Transverse colon (tissue), 4 donors: ENCODE data around the gene FAM117B. TPM values are rescaled to one million over a fixed set of nuclear protein-coding genes. Genes with fewer than 3 reads are reported as not detected.
"Not testable (repeated sequence)": the region's sequence is repeated elsewhere in the genome, so short reads cannot be mapped to it uniquely, and the experiment has no call there.

Experiments used
- DNase-seq: peaks from one replicate; pipeline ENCODE4 v3.0.0-alpha.2; 2019
- H3K27ac ChIP-seq, 4 donors: fragments of 200-600 bp; sonication (generic); 2 replicates each; pipeline ENCODE4 v1.5.1; 2016 to 2018; ENCODE audit warnings: inconsistent platforms in 4 of 4
- H3K27me3 ChIP-seq: fragments of 200-600 bp; sonication (generic); 2 replicates; pipeline ENCODE4 v1.5.1; 2017; ENCODE audit warnings: inconsistent platforms
- H3K36me3 ChIP-seq, 4 donors: fragments of 200-600 bp; sonication (generic); 2 replicates each; pipeline ENCODE4 v1.5.1; 2017 to 2019; ENCODE audit warnings: inconsistent platforms in 4 of 4
- H3K4me1 ChIP-seq, 4 donors: fragments of 200-600 bp; sonication (generic); 2 replicates each; pipeline ENCODE4 v1.5.1; 2017 to 2020; ENCODE audit warnings: inconsistent platforms in 4 of 4
- H3K4me3 ChIP-seq, 4 donors: fragments of 200-600 bp; sonication (generic); 1 replicate in 1 of 4; 2 replicates in 3 of 4; pipeline versions ENCODE4 v1.5.1 to v1.6.1; 2017 to 2019; ENCODE audit warnings: inconsistent platforms in 4 of 4
- H3K9me3 ChIP-seq, 2 donors: fragments of 200-600 bp; sonication (generic); 2 replicates each; pipeline ENCODE4 v1.5.1; 2017 to 2019; ENCODE audit warnings: inconsistent platforms in 2 of 2
- CTCF ChIP-seq, 5 experiments: fragments of 200-600 bp in 3 of 5; fragments of 450-650 bp in 2 of 5; sonication (generic) in 3 of 5; IDR thresholded peaks; 1 replicate in 2 of 5; 2 replicates in 3 of 5; pipeline ENCODE4 v1.5.1; 2016 to 2017; ENCODE audit warnings: antibody characterized with exemption in 5 of 5, inconsistent platforms in 3 of 5, mild to moderate bottlenecking in 2 of 5, moderate library complexity in 1 of 5
- EP300 ChIP-seq: sonication (generic); formaldehyde crosslinking; IDR thresholded peaks from one replicate; pipeline ENCODE4 v1.6.1; 2017; ENCODE audit warnings: antibody characterized with exemption, low read depth
- POLR2A ChIP-seq: fragments of 450-650 bp; IDR thresholded peaks from one replicate; pipeline ENCODE4 v1.6.1; 2016; ENCODE audit warnings: antibody characterized with exemption, mild to moderate bottlenecking, moderate library complexity
- POLR2AphosphoS5 ChIP-seq, 3 donors: sonication (generic); formaldehyde crosslinking; IDR thresholded peaks; one replicate each; pipeline ENCODE4 v1.6.1; 2016; ENCODE audit warnings: antibody characterized with exemption in 3 of 3
- WGBS, 2 donors: methylation state at CpG; one replicate each; pipeline ENCODE4 v1.1.5; 2018; ENCODE audit warnings: low coverage in 1 of 2; 5-methylcytosine and 5-hydroxymethylcytosine counted together
- in situ Hi-C, 4 donors: fragments of 200-750 bp; cut with MboI; loops; one replicate each; pipeline versions ENCODE4 v1.15.0 to v1.15.1; 2017; ENCODE audit warnings: low sequenced_read_pairs in 3 of 4, low pct_ligation_motif_present in 1 of 4, low pct_unique_long_range_greater_than_20kb in 1 of 4
- intact Hi-C: fragments of 100-400 bp; cut with DNase I; formaldehyde crosslinking; loops from one replicate; pipeline ENCODE4 v1.15.1; 2023; ENCODE audit warnings: low total_unique reads
- total RNA-seq, 4 donors: library from RNA; depleted of rRNA; stranded (reverse); fragments of >200 nt; gene quantifications; one replicate each; pipeline ENCODE4 v1.1.0, GENCODE V29; 2016

Gene FAM117B
- total RNA-seq, 4 donors from 2014 or later = 11.1 to 21.3 (median 18.1) TPM

GRCh38 chr2:202660796-202661195 lies 26.0 kb downstream of the FAM117B start:
- in situ Hi-C loops (no loop called here), intact Hi-C loops (no loop called here)
- no peak overlapping the region for H3K27ac ChIP-seq
- H3K4me1 ChIP-seq = peaks cover 0 to 8% (median 3%) of the 10 kb centered on the region in 4 donors
- no peak overlapping the region for H3K4me3 ChIP-seq
- 82 to 84% methylated on average over 2 of the region's 2 CpGs for WGBS, 2 donors
- H3K27me3 ChIP-seq = no peaks in the 10 kb centered on the region
- DNase-seq = no peak
- no peaks in the 10 kb centered on the region for H3K36me3 ChIP-seq
- no peak for TF ChIP-seq EP300
- no peak for TF ChIP-seq CTCF (IDR thresholded peaks at IDR 0.05)
- no peak for TF ChIP-seq POLR2AphosphoS5 (IDR thresholded peaks at IDR 0.05)
- H3K9me3 ChIP-seq = no peaks in the 10 kb centered on the region

GRCh38 chr2:202669841-202670240 lies 35.1 kb downstream of the FAM117B start:
- Histone ChIP-seq H3K27ac (no peak overlapping the region), H3K4me1 (peaks cover 0 to 40% (median 4%) of the 10 kb centered on the region in 4 donors), H3K4me3 (no peak overlapping the region), H3K27me3 (no peaks in the 10 kb centered on the region), H3K9me3 (no peaks in the 10 kb centered on the region), H3K36me3 (no peaks in the 10 kb centered on the region)
- TF ChIP-seq EP300 (no peak), POLR2A (no peak), CTCF (IDR thresholded peaks at IDR 0.05) (no peak)
- in situ Hi-C loops = no loop called here
- intact Hi-C loops = no loop called here
- 40 to 64% methylated on average over 1 of the region's 1 CpG for WGBS, 2 donors
- no peak for DNase-seq

- no peaks in the 10 kb centered on the region for H3K9me3 ChIP-seq
- H3K27ac ChIP-seq = no peak overlapping the region
- H3K27me3 ChIP-seq = no peaks in the 10 kb centered on the region
- no peaks in the 10 kb centered on the region for H3K36me3 ChIP-seq
- intact Hi-C loops = no loop called here
- DNase-seq = no peak
- no peak overlapping the region for H3K4me3 ChIP-seq
- peaks cover 0 to 35% (median 4%) of the 10 kb centered on the region in 4 donors for H3K4me1 ChIP-seq
- in situ Hi-C loops = no loop called here
- TF ChIP-seq POLR2AphosphoS5 (IDR thresholded peaks at IDR 0.05) = no peak
- no peak for TF ChIP-seq EP300
- TF ChIP-seq POLR2A = no peak
- TF ChIP-seq CTCF (IDR thresholded peaks at IDR 0.05) = no peak
- 77% methylated on average over 3 of the region's 3 CpGs; no CpG with 5 or more reads in 1 of the 2 donors for WGBS, 2 donors
These were observed 36.7 kb downstream of the FAM117B start for GRCh38 chr2:202671317-202672035.

GRCh38 chr2:202675097-202675496 lies 40.3 kb downstream of the FAM117B start:
- H3K27ac ChIP-seq, intact Hi-C loops, H3K4me3 ChIP-seq, H3K36me3 ChIP-seq, H3K27me3 ChIP-seq, H3K9me3 ChIP-seq, in situ Hi-C loops, DNase-seq: not testable (repeated sequence)
- WGBS, 2 donors = 83 to 94% methylated on average over 1 to 6 of the region's 6 CpGs
- H3K4me1 ChIP-seq = peaks cover 0 to 22% (median 4%) of the 10 kb centered on the region in 4 donors

- Histone ChIP-seq H3K4me3 (no peak overlapping the region), H3K27ac (no peak overlapping the region), H3K4me1 (peaks cover 0 to 5% (median 0%) of the 10 kb centered on the region in 4 donors), H3K36me3 (no peaks in the 10 kb centered on the region), H3K9me3 (no peaks in the 10 kb centered on the region), H3K27me3 (no peaks in the 10 kb centered on the region)
- in situ Hi-C loops = no loop called here
- DNase-seq = no peak
- intact Hi-C loops = no loop called here
- TF ChIP-seq POLR2AphosphoS5 (IDR thresholded peaks at IDR 0.05) (no peak), EP300 (no peak), CTCF (IDR thresholded peaks at IDR 0.05) (no peak), POLR2A (no peak)
- WGBS, 2 donors = 91 to 93% methylated on average over 3 of the region's 3 CpGs
These were observed 45.2 kb downstream of the FAM117B start for GRCh38 chr2:202679980-202680379.
